ENCODE measurements around the gene GPR139. TPM values are rescaled to one million over a fixed set of nuclear protein-coding genes. Genes with fewer than 3 reads are reported as not detected.

GPR139 gene
- total RNA-seq, 2 donors from 2014 or later, result not detected

DNA sequence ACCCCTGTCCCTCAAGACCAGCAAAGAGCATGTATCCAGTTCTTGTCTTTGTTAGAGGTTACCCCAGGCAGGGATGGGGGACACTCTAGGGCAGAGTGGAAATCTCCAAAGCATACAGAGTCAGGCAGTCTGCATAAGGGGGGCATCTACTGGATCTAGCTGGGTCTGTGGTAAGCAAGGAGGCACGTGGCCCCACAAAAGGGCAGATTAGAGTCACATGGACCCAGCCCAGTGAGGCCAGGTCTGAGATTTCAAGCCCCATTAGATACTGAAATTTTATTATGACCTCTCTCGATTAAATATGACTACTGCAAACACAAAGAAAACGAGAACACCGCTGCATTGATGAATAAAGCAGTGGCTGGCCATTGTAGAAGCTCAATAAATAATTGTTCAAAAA, 1.6 kb upstream of the GPR139 start:
- Mint-ChIP-seq H3K27me3 (ENCODE audit: low read depth) (peaks cover 32% of the 10 kb centered on the region), H3K9me3 (peaks cover 0 to 4% of the 10 kb centered on the region in 2 donors), H3K36me3 (ENCODE audit: insufficient read depth in 2 of 2) (no peaks in the 10 kb centered on the region), H3K4me3 (no peak overlapping the region), H3K27ac (no peak overlapping the region), H3K4me1 (ENCODE audit: low read depth) (no peaks in the 10 kb centered on the region)
- ATAC-seq (replicated peaks in 1 of 2), result no peak
- DNase-seq, result no peak

DNA sequence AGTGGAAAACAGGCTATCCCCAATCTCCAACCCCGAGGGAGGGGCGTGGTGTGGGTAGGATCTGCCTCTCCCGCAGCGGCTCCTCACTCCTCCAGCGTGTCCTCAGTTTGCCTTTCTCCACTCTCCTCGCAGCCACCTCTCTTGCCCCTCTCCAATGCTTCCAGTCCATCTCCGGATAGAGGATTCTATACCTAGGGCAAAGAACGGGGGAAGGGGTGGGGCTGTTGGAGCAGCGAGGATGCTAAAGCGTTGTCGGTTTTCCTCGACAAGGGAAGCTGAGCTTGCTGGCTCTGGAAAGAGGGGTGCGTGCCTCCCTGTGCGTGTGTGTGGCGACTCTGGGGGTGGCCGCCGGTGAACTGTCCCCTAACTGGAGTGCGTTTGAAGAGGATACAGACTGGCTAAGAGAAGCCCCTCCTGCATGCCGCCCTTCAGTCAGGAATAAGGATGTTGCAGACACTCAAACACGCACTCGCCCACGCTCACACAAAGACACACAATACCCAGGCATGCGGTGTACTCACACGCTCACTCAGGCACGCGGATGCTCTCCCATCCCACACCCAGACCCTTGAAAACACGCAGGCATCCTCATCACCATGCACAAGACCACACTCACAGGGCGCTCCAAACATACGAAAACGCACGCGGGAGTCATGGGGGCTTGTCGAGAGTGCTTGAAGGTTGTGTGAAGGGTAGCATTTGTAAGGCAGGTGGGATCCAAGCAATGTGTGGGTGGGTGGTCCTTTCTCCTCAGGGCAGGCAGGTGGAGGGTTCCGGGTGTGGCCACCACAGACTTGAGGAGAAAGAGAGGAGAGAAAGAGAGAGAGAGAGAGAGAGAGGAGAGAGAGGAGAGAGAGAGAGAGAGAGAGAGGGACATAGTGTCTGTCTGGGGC, 655 bp upstream of the GPR139 start:
- H3K4me1 Mint-ChIP-seq (ENCODE audit: low read depth), result no peaks in the 10 kb centered on the region
- no peak overlapping the region for H3K4me3 Mint-ChIP-seq
- H3K36me3 Mint-ChIP-seq (ENCODE audit: insufficient read depth in 2 of 2), result no peaks in the 10 kb centered on the region
- H3K9me3 Mint-ChIP-seq, result peaks cover 0 to 7% of the 10 kb centered on the region in 2 donors
- ATAC-seq (replicated peaks in 1 of 2) (no peak), DNase-seq (no peak)
- peaks cover 32% of the 10 kb centered on the region for H3K27me3 Mint-ChIP-seq (ENCODE audit: low read depth)
- H3K27ac Mint-ChIP-seq, result no peak overlapping the region

DNA sequence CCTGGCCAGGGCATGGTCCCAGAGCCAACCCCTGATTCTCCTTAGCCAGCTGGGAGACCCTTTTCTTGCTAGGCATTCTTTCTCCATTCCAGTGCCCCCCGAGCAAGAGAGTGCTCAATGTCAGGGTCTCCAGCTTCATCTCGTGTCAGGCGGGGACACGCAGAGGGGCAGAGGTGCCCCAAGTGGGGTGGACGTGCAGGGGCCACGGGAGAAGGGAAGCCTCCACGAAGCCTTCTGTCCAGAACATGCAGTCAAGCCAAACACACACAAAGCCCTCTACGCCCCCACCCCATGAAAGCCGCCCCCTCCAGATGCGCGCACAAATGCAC, 852 bp downstream of the GPR139 start:
- no peak overlapping the region for H3K27ac Mint-ChIP-seq
- ATAC-seq (replicated peaks in 1 of 2) (no peak), DNase-seq (no peak)
- H3K9me3 Mint-ChIP-seq, result peaks cover 1 to 3% of the 10 kb centered on the region in 2 donors
- H3K4me3 Mint-ChIP-seq, result no peak overlapping the region
- peaks cover 32% of the 10 kb centered on the region for H3K27me3 Mint-ChIP-seq (ENCODE audit: low read depth)
- H3K36me3 Mint-ChIP-seq (ENCODE audit: insufficient read depth in 2 of 2), result peaks cover 0 to 1% of the 10 kb centered on the region in 2 donors
- no peaks in the 10 kb centered on the region for H3K4me1 Mint-ChIP-seq (ENCODE audit: low read depth)

DNA sequence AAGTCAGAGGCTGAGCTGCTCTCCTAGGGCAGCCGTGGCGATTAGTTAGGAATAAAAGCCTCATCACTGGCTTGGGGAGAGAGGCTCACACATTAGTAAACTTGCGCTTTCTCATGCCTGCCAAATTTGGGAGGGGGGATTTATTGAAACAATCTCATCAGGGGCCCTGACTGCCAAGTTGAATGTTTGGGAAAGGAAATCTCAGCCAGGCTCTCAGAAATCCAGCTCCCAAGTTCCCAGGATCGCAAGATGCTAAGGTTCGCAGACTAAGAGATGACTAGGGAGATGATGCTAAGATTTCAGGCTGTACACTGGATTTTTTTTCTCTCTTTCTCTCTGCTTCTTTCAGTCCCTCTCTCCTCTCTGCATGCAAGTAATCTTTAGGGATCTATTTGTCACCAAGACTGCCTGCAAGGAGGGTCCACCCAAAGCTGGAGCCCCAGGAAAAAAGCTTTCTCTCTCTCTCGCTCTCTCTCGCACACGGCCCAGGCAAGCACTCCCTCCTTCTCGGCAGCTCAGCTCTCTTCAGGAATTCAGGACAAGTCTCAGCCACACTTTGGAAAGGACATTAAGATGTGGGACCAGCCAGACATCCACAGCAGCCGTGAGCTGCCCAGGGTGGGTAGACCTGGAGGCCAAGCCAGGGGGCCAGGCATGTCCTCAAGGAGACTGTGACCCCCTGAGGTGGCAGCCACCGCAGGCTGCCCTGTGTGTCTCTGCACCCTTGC, 1.4 kb downstream of the GPR139 start:
- Mint-ChIP-seq H3K9me3 (peaks cover 1 to 3% of the 10 kb centered on the region in 2 donors), H3K27ac (no peak overlapping the region), H3K4me1 (ENCODE audit: low read depth) (no peaks in the 10 kb centered on the region), H3K27me3 (ENCODE audit: low read depth) (peaks cover 32% of the 10 kb centered on the region), H3K36me3 (ENCODE audit: insufficient read depth in 2 of 2) (peaks cover 0 to 1% of the 10 kb centered on the region in 2 donors), H3K4me3 (no peak overlapping the region)
- no peak for DNase-seq
- no peak for ATAC-seq (replicated peaks in 1 of 2)

DNA sequence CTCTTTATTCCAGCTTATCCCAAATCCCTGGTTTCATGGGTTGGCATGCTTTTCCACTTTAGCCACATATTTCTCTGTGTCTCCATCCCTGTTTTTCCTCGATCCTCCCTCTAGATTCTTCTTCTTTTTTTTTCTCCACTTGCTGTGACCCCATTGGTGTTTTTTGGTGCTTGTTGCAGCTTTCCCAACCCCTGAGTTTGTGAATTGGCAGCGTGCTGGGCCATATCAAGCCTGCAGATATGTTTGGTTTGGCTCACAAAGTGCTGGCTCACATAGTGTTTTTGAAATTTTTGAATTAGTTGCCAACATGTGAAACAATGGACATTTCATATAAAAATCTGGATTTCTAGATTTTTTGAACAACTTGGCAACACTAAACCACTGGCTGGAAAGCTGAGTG, 8.8 kb downstream of the GPR139 start:
- Mint-ChIP-seq H3K9me3 (peaks cover 5 to 7% of the 10 kb centered on the region in 2 donors), H3K27me3 (ENCODE audit: low read depth) (peaks cover 7% of the 10 kb centered on the region), H3K4me3 (no peak overlapping the region), H3K36me3 (ENCODE audit: insufficient read depth in 2 of 2) (peaks cover 0 to 1% of the 10 kb centered on the region in 2 donors), H3K4me1 (ENCODE audit: low read depth) (no peaks in the 10 kb centered on the region), H3K27ac (no peak overlapping the region)
- no peak for DNase-seq
- no peak for ATAC-seq (replicated peaks in 1 of 2)

DNA sequence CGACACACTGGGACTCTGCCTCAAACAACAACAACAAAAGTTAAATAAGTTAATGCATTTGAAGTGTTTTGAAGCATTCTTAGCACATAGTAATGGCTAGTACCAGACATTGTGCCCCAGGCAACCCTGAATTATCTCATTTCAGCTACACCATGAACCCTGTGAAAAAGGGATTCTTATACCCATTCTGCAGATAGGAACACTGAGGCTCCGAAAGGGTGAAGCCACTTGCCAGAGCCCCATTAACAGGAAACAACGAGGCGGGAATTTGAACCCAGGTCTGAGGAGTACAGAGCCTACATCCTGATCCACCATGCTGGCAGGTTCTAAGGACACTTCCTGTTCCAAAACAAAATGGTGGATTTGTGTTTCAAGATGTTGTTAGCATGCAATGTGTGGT, 9.2 kb downstream of the GPR139 start:
- Mint-ChIP-seq H3K27ac (no peak overlapping the region), H3K27me3 (ENCODE audit: low read depth) (peaks cover 7% of the 10 kb centered on the region), H3K9me3 (peaks cover 5% of the 10 kb centered on the region in 2 donors), H3K4me3 (no peak overlapping the region), H3K4me1 (ENCODE audit: low read depth) (no peaks in the 10 kb centered on the region), H3K36me3 (ENCODE audit: insufficient read depth in 2 of 2) (peaks cover 0 to 1% of the 10 kb centered on the region in 2 donors)
- ATAC-seq (replicated peaks in 1 of 2) (no peak), DNase-seq (no peak)

DNA sequence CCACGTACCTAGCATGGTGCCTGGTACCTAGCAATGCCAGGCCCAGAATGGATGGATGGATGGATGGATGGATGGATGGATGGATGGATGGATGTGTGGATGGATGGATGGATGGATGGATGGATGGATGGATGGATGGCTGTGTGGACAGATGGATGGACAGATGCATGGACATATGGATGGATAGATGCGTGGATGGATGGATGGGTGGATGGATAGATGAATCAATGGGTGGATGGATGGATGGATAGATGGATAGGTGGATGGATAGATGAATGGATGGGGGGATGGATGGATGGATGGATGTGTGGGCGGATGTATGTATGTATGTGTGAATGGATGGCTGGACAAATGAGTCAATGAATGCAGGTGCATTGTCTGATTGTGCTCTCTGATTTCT, 12.6 kb downstream of the GPR139 start:
- Mint-ChIP-seq H3K4me3 (no peak overlapping the region), H3K27me3 (ENCODE audit: low read depth) (peaks cover 7% of the 10 kb centered on the region), H3K9me3 (peaks cover 7 to 8% of the 10 kb centered on the region in 2 donors), H3K4me1 (ENCODE audit: low read depth) (peaks cover 4% of the 10 kb centered on the region), H3K36me3 (ENCODE audit: insufficient read depth in 2 of 2) (no peaks in the 10 kb centered on the region), H3K27ac (no peak overlapping the region)
- ATAC-seq (replicated peaks in 1 of 2), result no peak
- DNase-seq, result no peak

DNA sequence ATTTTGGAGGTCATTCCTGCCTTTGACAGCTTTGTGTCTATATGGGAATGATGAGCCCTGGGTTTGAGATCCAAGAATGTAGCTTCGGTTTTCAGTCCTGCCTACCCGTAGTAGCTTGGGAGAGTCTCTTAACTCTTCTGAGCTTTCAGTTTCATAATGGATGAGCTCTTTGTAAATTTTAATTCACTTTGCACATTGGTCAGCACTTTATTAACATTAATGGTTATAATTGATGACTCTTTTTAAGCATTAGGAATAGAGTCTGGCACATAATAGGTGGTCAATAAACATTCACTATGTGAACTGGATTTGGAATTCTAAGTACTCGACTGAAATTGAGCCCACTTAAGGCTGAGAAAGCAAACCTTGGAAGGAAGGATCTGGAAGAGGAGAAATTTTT, 17.3 kb downstream of the GPR139 start:
- H3K9me3 Mint-ChIP-seq, result peaks cover 6 to 10% of the 10 kb centered on the region in 2 donors
- no peaks in the 10 kb centered on the region for H3K27me3 Mint-ChIP-seq (ENCODE audit: low read depth)
- no peak for ATAC-seq (replicated peaks in 1 of 2)
- no peak overlapping the region for H3K4me3 Mint-ChIP-seq
- no peak overlapping the region for H3K27ac Mint-ChIP-seq
- DNase-seq, result no peak
- H3K4me1 Mint-ChIP-seq (ENCODE audit: low read depth), result peaks cover 4% of the 10 kb centered on the region
- H3K36me3 Mint-ChIP-seq (ENCODE audit: insufficient read depth in 2 of 2), result no peaks in the 10 kb centered on the region

DNA sequence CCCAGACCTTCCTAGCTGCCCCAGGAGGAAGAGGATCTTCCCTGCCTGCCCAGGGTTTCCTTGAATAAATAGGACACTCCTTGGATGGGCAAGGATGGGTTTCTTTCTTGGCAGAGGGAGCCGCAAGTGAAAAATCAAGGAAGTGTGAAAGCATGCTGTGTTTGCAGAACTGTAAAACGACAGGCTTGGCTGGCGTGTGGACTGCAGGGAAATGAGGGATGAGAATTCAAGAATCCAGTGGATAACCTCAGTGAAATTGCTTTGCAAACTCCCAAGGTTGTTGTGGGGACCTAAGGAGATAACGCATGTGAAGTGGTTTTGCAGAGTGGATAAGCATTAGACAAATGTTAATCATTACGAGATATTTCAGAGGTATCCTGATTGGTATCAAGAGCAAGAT, 20.4 kb downstream of the GPR139 start:
- no peak for DNase-seq
- Mint-ChIP-seq H3K27me3 (ENCODE audit: low read depth) (no peaks in the 10 kb centered on the region), H3K4me1 (ENCODE audit: low read depth) (no peaks in the 10 kb centered on the region), H3K36me3 (ENCODE audit: insufficient read depth in 2 of 2) (peaks cover 0 to 2% of the 10 kb centered on the region in 2 donors), H3K9me3 (peaks cover 0 to 5% of the 10 kb centered on the region in 2 donors), H3K4me3 (no peak overlapping the region), H3K27ac (no peak overlapping the region)
- ATAC-seq (replicated peaks in 1 of 2), result no peak

DNA sequence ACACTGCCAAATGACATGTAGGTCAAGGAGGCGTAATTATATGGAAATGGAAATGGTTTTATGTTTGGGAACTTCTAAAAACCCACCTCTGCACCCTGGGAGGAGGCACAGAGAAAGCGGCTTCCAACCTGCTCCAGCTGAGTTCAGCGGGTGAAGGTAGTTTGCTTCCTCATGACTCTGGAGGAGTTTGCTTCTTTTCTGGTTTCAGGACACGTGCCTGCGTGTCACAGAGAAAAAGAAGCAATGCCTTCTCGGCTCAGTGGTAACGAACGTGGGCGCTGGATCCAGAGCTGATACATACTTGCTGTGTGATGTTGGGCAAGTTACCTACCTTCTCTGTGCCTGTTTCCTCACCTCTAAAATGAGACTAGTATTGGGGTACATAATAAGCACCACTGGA, 22.1 kb downstream of the GPR139 start:
- no peak for DNase-seq
- peaks cover 0 to 2% of the 10 kb centered on the region in 2 donors for H3K36me3 Mint-ChIP-seq (ENCODE audit: insufficient read depth in 2 of 2)
- H3K4me3 Mint-ChIP-seq, result no peak overlapping the region
- H3K27me3 Mint-ChIP-seq (ENCODE audit: low read depth), result no peaks in the 10 kb centered on the region
- no peak overlapping the region for H3K27ac Mint-ChIP-seq
- no peak for ATAC-seq (replicated peaks in 1 of 2)
- peaks cover 0 to 5% of the 10 kb centered on the region in 2 donors for H3K9me3 Mint-ChIP-seq
- no peaks in the 10 kb centered on the region for H3K4me1 Mint-ChIP-seq (ENCODE audit: low read depth)

DNA sequence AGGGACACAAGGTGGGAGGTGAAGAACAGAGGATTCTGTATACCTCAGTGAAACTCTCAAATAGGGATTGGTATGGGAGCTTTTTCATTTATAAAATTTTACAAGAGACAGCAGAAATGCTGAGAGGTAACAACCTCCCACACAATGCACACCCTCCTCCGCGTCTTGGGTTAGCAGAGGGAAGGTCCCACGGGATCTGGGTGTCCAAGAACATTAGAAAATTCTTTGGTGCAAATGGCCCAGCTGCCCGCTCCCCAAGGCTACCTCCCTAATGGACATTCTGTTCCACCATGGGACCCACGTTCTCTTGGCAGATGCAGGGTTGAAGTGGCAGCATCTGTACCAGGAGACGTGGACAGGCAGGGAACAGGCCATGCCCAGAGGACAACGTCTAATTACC, 22.5 kb downstream of the GPR139 start:
- Mint-ChIP-seq H3K36me3 (ENCODE audit: insufficient read depth in 2 of 2) (peaks cover 0 to 2% of the 10 kb centered on the region in 2 donors), H3K9me3 (peaks cover 0 to 8% of the 10 kb centered on the region in 2 donors), H3K27ac (no peak overlapping the region), H3K4me3 (no peak overlapping the region), H3K27me3 (ENCODE audit: low read depth) (no peaks in the 10 kb centered on the region), H3K4me1 (ENCODE audit: low read depth) (no peaks in the 10 kb centered on the region)
- DNase-seq, result no peak
- no peak for ATAC-seq (replicated peaks in 1 of 2)

DNA sequence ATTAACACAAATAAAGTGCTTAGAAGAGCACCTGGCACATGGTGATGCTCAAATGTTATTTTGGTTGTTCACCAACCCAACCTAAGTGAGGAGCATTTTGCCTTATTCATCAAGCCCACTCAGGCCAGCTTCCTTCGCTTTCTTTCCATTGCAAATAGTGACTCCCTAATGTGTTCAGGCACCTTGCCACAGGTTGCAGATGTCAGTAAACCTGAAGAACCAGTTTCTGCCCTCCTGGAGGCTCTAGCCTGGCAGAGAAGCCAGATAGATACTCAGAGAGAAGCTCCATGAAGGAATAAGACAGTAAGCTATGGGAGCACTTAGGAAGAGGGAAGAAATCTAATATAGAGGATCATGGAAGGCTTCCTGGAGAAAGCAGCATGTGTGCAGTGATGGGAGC, 23.9 kb downstream of the GPR139 start:
- no peak for DNase-seq
- Mint-ChIP-seq H3K4me1 (ENCODE audit: low read depth) (no peaks in the 10 kb centered on the region), H3K36me3 (ENCODE audit: insufficient read depth in 2 of 2) (peaks cover 0 to 2% of the 10 kb centered on the region in 2 donors), H3K4me3 (no peak overlapping the region), H3K9me3 (peaks cover 0 to 8% of the 10 kb centered on the region in 2 donors), H3K27me3 (ENCODE audit: low read depth) (no peaks in the 10 kb centered on the region), H3K27ac (no peak overlapping the region)
- ATAC-seq (replicated peaks in 1 of 2), result no peak

DNA sequence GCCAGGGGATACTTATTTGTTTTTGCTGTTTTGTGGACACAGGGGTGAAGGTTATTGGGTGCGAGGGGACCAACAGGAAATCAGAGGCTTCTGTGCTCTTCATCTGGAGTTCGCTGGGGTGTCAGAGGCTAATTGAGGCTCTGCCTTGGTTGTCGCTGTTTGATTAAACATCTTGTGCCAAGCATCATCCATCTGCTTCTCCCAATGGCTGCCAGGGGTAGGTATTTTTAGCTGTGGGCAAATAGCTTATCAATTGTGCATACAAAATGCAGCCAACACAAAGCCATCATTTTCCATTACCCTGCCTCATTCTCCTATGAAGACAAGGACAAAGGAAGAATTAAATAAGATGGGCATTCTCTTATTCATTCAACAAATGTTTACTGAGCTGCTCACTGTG, 27.8 kb downstream of the GPR139 start:
- H3K27me3 Mint-ChIP-seq (ENCODE audit: low read depth), result no peaks in the 10 kb centered on the region
- DNase-seq (no peak), ATAC-seq (replicated peaks in 1 of 2) (no peak)
- no peaks in the 10 kb centered on the region for H3K4me1 Mint-ChIP-seq (ENCODE audit: low read depth)
- H3K27ac Mint-ChIP-seq, result no peak overlapping the region
- peaks cover 0 to 2% of the 10 kb centered on the region in 2 donors for H3K36me3 Mint-ChIP-seq (ENCODE audit: insufficient read depth in 2 of 2)
- no peak overlapping the region for H3K4me3 Mint-ChIP-seq
- peaks cover 0 to 5% of the 10 kb centered on the region in 2 donors for H3K9me3 Mint-ChIP-seq
